OCI-LY3 (cell line): ENCODE data around the gene LRP2.

Experiments used
- H2AFZ ChIP-seq: fragments of 200-600, 300-600 bp; shearing (Covaris generic); 2 replicates; pipeline ENCODE4 v1.6.0; 2014; ENCODE audit warnings: antibody characterized with exemption, low read depth, low read length
- H3K27ac ChIP-seq: fragments of 200-600, 300-600 bp; sonication (generic); 2 replicates; pipeline ENCODE4 v1.5.1; 2014; ENCODE audit warnings: mild to moderate bottlenecking, low read length, moderate library complexity, mixed read lengths
- H3K27me3 ChIP-seq: fragments of 200-600, 300-600 bp; sonication (generic); 2 replicates; pipeline ENCODE4 v1.6.1; 2014; ENCODE audit warnings: low read depth, low read length, mixed read lengths
- H3K36me3 ChIP-seq: fragments of 200-600, 300-600 bp; sonication (generic); replicated peaks from 2 replicates; pipeline ENCODE3; 2014; ENCODE audit warnings: low read depth, low read length, mixed read lengths
- H3K4me1 ChIP-seq: fragments of 300-600, 200-600 bp; sonication (generic); 2 replicates; pipeline ENCODE4 v1.6.1; 2014; ENCODE audit warnings: low read length, mixed read lengths
- H3K4me2 ChIP-seq: fragments of 200-600, 300-600 bp; sonication (generic); 2 replicates; pipeline ENCODE4 v1.6.1; 2014; ENCODE audit warnings: low read length, mixed read lengths
- H3K4me3 ChIP-seq: fragments of 300-600, 200-600 bp; sonication (generic); 2 replicates; pipeline ENCODE4 v1.5.1; 2014; ENCODE audit warnings: antibody characterized with exemption, mild to moderate bottlenecking, low read length, moderate library complexity
- H3K79me2 ChIP-seq: fragments of 300-600, 200-600 bp; shearing (Covaris generic); 2 replicates; pipeline ENCODE4 v1.6.1; 2014; ENCODE audit warnings: mild to moderate bottlenecking, low read length, mixed read lengths
- H3K9ac ChIP-seq: fragments of 300-600, 200-600 bp; shearing (Covaris generic); 2 replicates; pipeline ENCODE4 v1.6.0; 2014; ENCODE audit warnings: mild to moderate bottlenecking, low read length, moderate library complexity
- H3K9me3 ChIP-seq: fragments of 200-600, 300-600 bp; shearing (Covaris generic); 2 replicates; pipeline ENCODE4 v1.6.1; 2014; ENCODE audit warnings: low read length, mixed read lengths; ENCODE audit not compliant: insufficient read depth
- H4K20me1 ChIP-seq: fragments of 200-600, 300-600 bp; sonication (generic); 2 replicates; pipeline ENCODE4 v1.6.1; 2016; ENCODE audit warnings: low read length, mixed read lengths; ENCODE audit not compliant: insufficient read depth
- EZH2phosphoT487 ChIP-seq: fragments of 200-600 bp; shearing (Covaris generic); IDR thresholded peaks from 2 replicates; pipeline ENCODE4 v1.6.1; 2018; ENCODE audit warnings: antibody characterized with exemption, mixed run types, low read depth
- TF ChIP-seq, protein P1 (sequence below): fragments of 200-600, 300-600 bp; sonication (generic); IDR thresholded peaks from 2 replicates; pipeline ENCODE4 v1.5.1; 2014; ENCODE audit warnings: antibody characterized with exemption, low read length, low read depth

LRP2 gene

GRCh38 chr2:169303579-169304305 is 58.6 kb downstream of the LRP2 start:
- Histone ChIP-seq H3K36me3 (no peaks in the 10 kb centered on the region), H3K9me3 (no peaks in the 10 kb centered on the region), H3K4me1 (no peaks in the 10 kb centered on the region), H3K9ac (no peak overlapping the region), H3K4me3 (no peak overlapping the region), H3K79me2 (no peaks in the 10 kb centered on the region), H2AFZ (no peak overlapping the region), H3K4me2 (no peak overlapping the region), H4K20me1 (no peaks in the 10 kb centered on the region), H3K27me3 (peaks cover 27% of the 10 kb centered on the region), H3K27ac (no peak overlapping the region)
- no peak for TF ChIP-seq EZH2phosphoT487
- TF ChIP-seq, protein P1, sequence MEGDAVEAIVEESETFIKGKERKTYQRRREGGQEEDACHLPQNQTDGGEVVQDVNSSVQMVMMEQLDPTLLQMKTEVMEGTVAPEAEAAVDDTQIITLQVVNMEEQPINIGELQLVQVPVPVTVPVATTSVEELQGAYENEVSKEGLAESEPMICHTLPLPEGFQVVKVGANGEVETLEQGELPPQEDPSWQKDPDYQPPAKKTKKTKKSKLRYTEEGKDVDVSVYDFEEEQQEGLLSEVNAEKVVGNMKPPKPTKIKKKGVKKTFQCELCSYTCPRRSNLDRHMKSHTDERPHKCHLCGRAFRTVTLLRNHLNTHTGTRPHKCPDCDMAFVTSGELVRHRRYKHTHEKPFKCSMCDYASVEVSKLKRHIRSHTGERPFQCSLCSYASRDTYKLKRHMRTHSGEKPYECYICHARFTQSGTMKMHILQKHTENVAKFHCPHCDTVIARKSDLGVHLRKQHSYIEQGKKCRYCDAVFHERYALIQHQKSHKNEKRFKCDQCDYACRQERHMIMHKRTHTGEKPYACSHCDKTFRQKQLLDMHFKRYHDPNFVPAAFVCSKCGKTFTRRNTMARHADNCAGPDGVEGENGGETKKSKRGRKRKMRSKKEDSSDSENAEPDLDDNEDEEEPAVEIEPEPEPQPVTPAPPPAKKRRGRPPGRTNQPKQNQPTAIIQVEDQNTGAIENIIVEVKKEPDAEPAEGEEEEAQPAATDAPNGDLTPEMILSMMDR: no peak

DNA sequence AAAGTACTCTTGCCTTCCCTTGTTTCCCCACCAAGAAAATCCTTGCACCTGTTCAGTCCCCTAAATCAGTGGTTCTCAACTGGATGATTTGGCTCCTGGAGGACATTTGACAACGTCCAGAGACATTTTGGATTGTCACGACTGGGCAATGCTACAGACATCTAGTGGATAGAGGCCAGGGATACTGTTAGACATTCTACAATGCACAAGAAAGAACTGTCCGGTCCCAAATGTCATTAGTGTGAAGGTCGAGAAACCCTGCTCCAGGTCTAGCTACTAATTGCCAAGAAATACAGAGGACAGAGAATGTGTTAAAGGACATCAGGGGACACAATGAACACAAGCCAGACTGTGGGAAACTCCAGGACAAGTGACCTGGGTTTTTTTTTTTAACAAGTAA is 60.0 kb downstream of the LRP2 start:
- no peaks in the 10 kb centered on the region for H3K9me3 ChIP-seq
- H3K27ac ChIP-seq: no peak overlapping the region
- H3K9ac ChIP-seq: no peak overlapping the region
- no peak overlapping the region for H2AFZ ChIP-seq
- H3K36me3 ChIP-seq: no peaks in the 10 kb centered on the region
- H3K27me3 ChIP-seq: peaks cover 40% of the 10 kb centered on the region
- no peaks in the 10 kb centered on the region for H4K20me1 ChIP-seq
- no peak for TF ChIP-seq EZH2phosphoT487
- TF ChIP-seq, protein P1: no peak
- H3K79me2 ChIP-seq: no peaks in the 10 kb centered on the region
- H3K4me2 ChIP-seq: no peak overlapping the region
- H3K4me1 ChIP-seq: no peaks in the 10 kb centered on the region
- H3K4me3 ChIP-seq: no peak overlapping the region

DNA sequence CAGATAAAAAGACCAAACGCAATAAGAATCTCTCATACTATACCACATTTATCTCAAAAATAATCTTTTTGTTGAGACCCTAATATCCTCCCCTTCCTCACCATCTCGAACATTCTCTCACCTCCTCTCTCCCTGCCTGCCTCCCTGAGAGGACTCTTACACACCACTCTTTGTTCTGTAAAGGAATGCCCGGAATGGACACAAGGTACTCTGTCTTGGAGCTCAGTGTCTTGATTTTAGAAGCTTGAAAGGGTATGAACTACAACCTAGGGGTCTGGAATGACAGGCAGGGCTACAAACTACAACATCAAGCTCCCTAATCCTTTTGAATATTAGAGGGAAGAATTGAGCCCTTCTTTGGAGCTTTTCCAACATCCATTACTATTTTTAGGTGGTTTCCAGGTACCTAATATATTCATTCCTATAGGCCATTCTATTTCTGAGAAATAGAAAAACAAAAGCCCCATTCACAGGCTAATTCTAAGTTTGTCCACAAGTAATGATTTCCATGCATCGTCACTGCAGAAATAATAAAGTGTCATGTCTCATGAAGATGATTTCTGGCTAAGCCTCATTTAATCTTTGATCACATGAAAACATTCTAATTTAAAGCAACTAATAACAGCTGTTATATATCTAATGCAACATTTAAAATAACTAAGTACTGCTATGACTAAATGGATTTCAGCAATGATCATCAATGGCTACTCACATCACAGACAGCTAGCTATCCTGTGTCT is 60.6 kb downstream of the LRP2 start:
- Histone ChIP-seq H3K27ac (no peak overlapping the region), H3K4me2 (no peak overlapping the region), H3K4me3 (no peak overlapping the region), H2AFZ (no peak overlapping the region), H3K27me3 (peaks cover 42% of the 10 kb centered on the region), H3K9ac (no peak overlapping the region), H3K4me1 (no peaks in the 10 kb centered on the region), H3K79me2 (no peaks in the 10 kb centered on the region), H3K9me3 (no peaks in the 10 kb centered on the region), H3K36me3 (no peaks in the 10 kb centered on the region), H4K20me1 (no peaks in the 10 kb centered on the region)
- TF ChIP-seq, protein P1: no peak
- no peak for TF ChIP-seq EZH2phosphoT487
